ENCODE results near the gene ITGBL1.

Gene ITGBL1, protein sequence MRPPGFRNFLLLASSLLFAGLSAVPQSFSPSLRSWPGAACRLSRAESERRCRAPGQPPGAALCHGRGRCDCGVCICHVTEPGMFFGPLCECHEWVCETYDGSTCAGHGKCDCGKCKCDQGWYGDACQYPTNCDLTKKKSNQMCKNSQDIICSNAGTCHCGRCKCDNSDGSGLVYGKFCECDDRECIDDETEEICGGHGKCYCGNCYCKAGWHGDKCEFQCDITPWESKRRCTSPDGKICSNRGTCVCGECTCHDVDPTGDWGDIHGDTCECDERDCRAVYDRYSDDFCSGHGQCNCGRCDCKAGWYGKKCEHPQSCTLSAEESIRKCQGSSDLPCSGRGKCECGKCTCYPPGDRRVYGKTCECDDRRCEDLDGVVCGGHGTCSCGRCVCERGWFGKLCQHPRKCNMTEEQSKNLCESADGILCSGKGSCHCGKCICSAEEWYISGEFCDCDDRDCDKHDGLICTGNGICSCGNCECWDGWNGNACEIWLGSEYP

DNA sequence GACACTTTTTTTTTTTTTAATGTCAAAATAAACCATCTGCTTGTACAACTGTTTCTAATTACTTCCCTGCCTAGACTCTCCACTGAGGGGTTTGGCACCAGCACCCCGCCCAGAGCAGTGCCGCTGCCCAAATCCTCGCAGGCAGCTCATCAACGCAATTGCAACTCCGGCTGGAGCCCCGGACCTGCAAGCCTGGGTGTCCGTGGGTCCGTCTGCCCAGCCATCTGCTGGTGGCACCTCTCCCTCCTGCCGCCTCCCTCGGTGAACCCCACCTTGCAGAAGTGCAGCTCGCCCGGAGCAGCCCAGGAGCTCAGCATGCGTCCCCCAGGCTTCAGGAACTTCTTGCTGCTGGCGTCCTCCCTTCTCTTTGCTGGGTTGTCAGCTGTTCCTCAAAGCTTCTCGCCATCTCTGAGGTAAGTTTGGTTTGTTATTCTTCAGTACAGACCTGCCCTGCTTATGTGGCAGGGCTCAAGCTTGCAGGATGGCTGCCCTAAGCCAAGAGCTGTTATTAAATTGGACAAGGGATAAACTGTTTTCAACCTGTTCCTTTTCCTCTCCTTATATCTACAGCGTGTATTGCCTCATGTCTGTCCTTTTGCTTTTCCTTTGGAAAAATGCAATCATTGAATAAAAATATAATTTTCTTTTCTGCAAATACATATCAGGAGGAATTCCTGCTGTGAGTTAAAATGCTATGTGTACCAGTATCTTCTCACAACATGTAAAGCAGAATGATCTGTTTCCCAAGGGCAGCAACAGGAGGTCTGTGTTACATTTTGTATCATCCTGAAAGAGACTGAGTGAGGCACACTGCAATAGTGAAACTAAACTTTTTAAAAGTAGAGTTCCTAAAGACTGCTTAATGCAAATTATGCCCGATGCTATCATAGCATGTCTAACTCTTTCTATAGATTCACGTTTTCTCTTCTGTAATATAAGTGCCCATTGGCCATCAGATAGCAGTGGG, at the start of gene ITGBL1:
Gene ITGBL1 (plus strand): TSS at position 157 of the 967 bp plus-strand sequence. CDS start 159 bp downstream, at position 316.
- no peak within 1 kb of the TSS for H3K4me3 ChIP-seq (ENCODE audit: low read depth, low read length)
- DNase-seq (ENCODE audit: low read depth), result no peak
- TF ChIP-seq POLR2A (IDR thresholded peaks at IDR 0.05; ENCODE audit: extremely low read depth, insufficient read length), result no peak
- TF ChIP-seq, protein P1, sequence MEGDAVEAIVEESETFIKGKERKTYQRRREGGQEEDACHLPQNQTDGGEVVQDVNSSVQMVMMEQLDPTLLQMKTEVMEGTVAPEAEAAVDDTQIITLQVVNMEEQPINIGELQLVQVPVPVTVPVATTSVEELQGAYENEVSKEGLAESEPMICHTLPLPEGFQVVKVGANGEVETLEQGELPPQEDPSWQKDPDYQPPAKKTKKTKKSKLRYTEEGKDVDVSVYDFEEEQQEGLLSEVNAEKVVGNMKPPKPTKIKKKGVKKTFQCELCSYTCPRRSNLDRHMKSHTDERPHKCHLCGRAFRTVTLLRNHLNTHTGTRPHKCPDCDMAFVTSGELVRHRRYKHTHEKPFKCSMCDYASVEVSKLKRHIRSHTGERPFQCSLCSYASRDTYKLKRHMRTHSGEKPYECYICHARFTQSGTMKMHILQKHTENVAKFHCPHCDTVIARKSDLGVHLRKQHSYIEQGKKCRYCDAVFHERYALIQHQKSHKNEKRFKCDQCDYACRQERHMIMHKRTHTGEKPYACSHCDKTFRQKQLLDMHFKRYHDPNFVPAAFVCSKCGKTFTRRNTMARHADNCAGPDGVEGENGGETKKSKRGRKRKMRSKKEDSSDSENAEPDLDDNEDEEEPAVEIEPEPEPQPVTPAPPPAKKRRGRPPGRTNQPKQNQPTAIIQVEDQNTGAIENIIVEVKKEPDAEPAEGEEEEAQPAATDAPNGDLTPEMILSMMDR (IDR thresholded peaks at IDR 0.05; ENCODE audit: low read depth, low read length), result no peak
- TF ChIP-seq, protein P2, sequence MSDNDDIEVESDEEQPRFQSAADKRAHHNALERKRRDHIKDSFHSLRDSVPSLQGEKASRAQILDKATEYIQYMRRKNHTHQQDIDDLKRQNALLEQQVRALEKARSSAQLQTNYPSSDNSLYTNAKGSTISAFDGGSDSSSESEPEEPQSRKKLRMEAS (IDR thresholded peaks at IDR 0.05; ENCODE audit: low read depth, low read length), result no peak

DNA sequence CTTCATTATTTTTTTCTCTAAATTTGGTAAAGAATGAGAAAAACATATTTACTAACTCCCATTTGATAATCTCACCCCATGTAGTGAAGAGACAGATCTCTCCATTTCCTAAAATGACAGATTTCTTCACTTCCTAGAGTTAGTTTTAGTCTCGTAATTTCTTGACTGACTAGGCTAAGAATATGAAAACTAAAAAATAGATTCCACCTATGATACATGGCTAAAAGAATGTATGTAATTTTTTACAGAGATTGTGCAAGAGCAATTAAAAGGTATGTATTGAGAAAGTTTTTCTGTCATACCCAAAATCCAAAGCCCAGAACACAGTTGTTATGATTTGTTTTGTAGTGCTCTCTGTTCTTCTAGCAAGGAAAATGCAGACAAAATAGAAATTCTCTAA, 45.7 kb upstream of the ITGBL1 start:
- DNase-seq (ENCODE audit: low read depth), result no peak
- H3K4me3 ChIP-seq (ENCODE audit: low read depth, low read length), result no peak overlapping the region
- TF ChIP-seq, protein P2 (IDR thresholded peaks at IDR 0.05; ENCODE audit: low read depth, low read length), result no peak
- TF ChIP-seq MYC (IDR thresholded peaks at IDR 0.05; ENCODE audit: low read depth, low read length), result no peak
- TF ChIP-seq POLR2A (IDR thresholded peaks at IDR 0.05; ENCODE audit: extremely low read depth, insufficient read length), result no peak
- TF ChIP-seq, protein P1 (IDR thresholded peaks at IDR 0.05; ENCODE audit: low read depth, low read length), result no peak

DNA sequence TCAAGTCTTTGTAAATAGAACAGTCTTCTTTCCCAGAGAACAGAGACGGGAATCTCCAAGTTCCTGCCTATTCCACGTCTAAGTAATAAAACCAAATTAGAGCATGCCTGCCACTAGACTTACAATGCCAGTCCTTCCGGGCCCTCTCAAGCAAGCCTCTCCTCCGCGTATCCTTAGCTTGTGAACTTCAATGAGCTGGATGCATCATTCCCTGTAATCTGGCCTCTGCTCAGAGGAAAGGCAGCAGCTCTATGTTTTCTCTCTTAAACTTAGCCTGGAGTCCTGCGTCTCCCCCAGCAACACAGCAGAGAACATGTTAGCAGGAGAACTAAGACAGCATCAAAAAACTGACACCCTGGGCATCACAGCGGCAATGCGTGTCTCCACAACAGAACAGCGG, 44.3 kb upstream of the ITGBL1 start:
- DNase-seq (ENCODE audit: low read depth), result no peak
- H3K4me3 ChIP-seq (ENCODE audit: low read depth, low read length), result no peak overlapping the region
- TF ChIP-seq MYC (IDR thresholded peaks at IDR 0.05; ENCODE audit: low read depth, low read length) (no peak), POLR2A (IDR thresholded peaks at IDR 0.05; ENCODE audit: extremely low read depth, insufficient read length) (no peak)
- TF ChIP-seq, protein P1 (IDR thresholded peaks at IDR 0.05; ENCODE audit: low read depth, low read length), result no peak
- TF ChIP-seq, protein P2 (IDR thresholded peaks at IDR 0.05; ENCODE audit: low read depth, low read length), result no peak

DNA sequence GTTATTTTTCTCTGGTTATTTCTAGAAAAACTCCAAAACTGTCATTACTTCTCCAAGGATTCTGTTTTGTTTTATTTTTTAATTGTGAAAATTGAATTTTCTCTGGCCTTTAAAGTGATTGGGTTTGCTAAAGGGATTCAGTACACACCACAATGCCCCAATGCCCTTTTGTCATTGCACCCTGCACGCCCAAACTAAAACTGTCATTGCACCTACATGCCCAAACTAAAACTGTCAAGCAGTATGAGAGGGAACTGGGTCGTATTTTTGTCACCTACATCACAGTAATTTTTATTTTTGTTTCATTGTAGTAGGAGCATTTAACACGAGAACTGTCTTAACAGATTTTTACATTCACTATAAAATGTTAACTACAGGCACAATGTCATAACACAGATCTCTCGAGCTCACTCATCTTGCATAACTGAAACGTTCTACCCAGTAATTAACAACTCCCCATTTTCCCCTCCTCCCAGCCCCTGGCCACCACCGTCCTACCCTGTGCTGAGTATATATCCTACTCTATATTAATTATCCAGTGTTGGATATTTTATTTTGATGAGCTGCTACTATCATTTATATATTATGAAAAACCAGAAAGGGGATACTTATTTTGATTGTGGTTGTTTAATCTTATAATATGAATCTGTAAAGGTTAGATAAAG, 43.4 kb upstream of the ITGBL1 start:
- TF ChIP-seq MYC (IDR thresholded peaks at IDR 0.05; ENCODE audit: low read depth, low read length), result no peak
- TF ChIP-seq, protein P1 (IDR thresholded peaks at IDR 0.05; ENCODE audit: low read depth, low read length), result no peak
- no peak overlapping the region for H3K4me3 ChIP-seq (ENCODE audit: low read depth, low read length)
- DNase-seq (ENCODE audit: low read depth), result no peak

DNA sequence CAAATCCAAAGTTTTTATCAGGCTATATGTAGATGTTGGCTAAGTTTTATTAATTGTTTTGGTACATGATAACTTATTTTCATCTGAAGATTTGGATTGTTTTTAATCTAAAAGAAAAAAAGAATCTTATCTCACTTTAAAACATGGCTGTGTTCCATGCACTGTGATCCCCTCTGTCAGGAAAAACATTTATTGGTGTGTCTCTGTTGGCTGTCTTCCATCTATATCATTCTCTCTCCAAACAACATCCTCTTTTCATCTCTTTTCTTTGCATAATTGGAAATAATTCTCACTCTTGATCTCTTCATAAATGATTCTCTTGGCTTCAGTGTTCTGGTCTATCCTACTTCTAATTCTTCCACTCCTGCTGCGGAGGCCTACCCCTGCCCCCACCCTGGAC, 40.4 kb upstream of the ITGBL1 start:
- TF ChIP-seq, protein P1 (IDR thresholded peaks at IDR 0.05; ENCODE audit: low read depth, low read length), result no peak
- TF ChIP-seq, protein P2 (IDR thresholded peaks at IDR 0.05; ENCODE audit: low read depth, low read length), result no peak
- TF ChIP-seq MYC (IDR thresholded peaks at IDR 0.05; ENCODE audit: low read depth, low read length), result no peak
- TF ChIP-seq POLR2A (IDR thresholded peaks at IDR 0.05; ENCODE audit: extremely low read depth, insufficient read length), result no peak
- H3K4me3 ChIP-seq (ENCODE audit: low read depth, low read length), result no peak overlapping the region
- no peak for DNase-seq (ENCODE audit: low read depth)
